Mucosa of descending colon (tissue), 3 donors: ENCODE results near the gene ACTMAP. TPM values are rescaled to one million over a fixed set of nuclear protein-coding genes. Genes with fewer than 3 reads are reported as not detected.

Source experiments
- ATAC-seq: fragments of 200-7000 bp; cut with Tn5 transposase; one replicate; pipeline ENCODE4 v1.9.1; 2020; ENCODE audit warnings: mild to moderate bottlenecking, moderate library complexity
- DNase-seq, 3 donors: peaks; one replicate each; pipeline ENCODE4 v3.0.0-alpha.2; 2020
- H3K36me3 ChIP-seq: fragments of 200-600 bp; one replicate; pipeline ENCODE4 v1.8.0; 2021; ENCODE audit warnings: low read depth, mild to moderate bottlenecking
- H3K4me1 ChIP-seq: fragments of 200-600 bp; one replicate; pipeline ENCODE4 v1.8.0; 2021; ENCODE audit warnings: low read depth, mild to moderate bottlenecking
- H3K4me3 ChIP-seq: fragments of 200-600 bp; one replicate; pipeline ENCODE4 v1.8.0; 2021; ENCODE audit warnings: mild to moderate bottlenecking
- H3K9me3 ChIP-seq: fragments of 200-600 bp; one replicate; pipeline ENCODE4 v1.8.0; 2021; ENCODE audit warnings: mild to moderate bottlenecking
- CTCF ChIP-seq: fragments of 200-600 bp; IDR thresholded peaks from one replicate; pipeline ENCODE4 v1.8.0; 2022; ENCODE audit warnings: antibody characterized with exemption, mild to moderate bottlenecking
- intact Hi-C, 2 donors: fragments of 100-400 bp; cut with DNase I in 1 of 2; cut with micrococcal nuclease in 1 of 2; formaldehyde crosslinking; loops; one replicate each; pipeline versions ENCODE4 v1.11.0 to v1.11.1; 2022; cut with DNase I, micrococcal nuclease
- long read RNA-seq, 2 donors: library from polyadenylated mRNA; unstranded; transcript quantifications; one replicate each; pipeline ENCODE4 v2.0.0, GENCODE V29; 2019 to 2021
- total RNA-seq, 3 donors: library from RNA; stranded (reverse); fragmentation: NEBNext Ultra II Directional in 2 of 3; extraction: Animal tissue kit (Norgen Biotek cat#: 25700) in 2 of 3; gene quantifications; one replicate each; pipeline versions ENCODE4 v1.2.1 to v1.2.4, GENCODE V29; 2021 to 2023
- donor health status: DM: no; HTN: no; CAD: no; lungs with moderate emphysema.
- donor health status: DM: no; HTN: no; CAD: no.
- donor health status: DM: no; HTN: yes; CAD: no.

The ACTMAP gene
- total RNA-seq = 10 to 100 TPM; 10.9 to 16.7 (median 13.8) TPM
- long read RNA-seq, donor 1, partial matches to known transcripts = 0 of 5 reads
- long read RNA-seq, donor 1, other reads (novel, unspliced or antisense) = 4 of 5 reads
- long read RNA-seq, donor 2, partial matches to known transcripts = 0 of 4 reads
- long read RNA-seq, donor 2, other reads (novel, unspliced or antisense) = 4 of 4 reads

- TF ChIP-seq CTCF = no peak
- H3K9me3 ChIP-seq = no peaks in the 10 kb centered on the region
- peaks cover 8% of the 10 kb centered on the region for H3K36me3 ChIP-seq
- intact Hi-C loops = no loop called here
- peaks cover 30% of the 10 kb centered on the region for H3K4me1 ChIP-seq
- ATAC-seq (peak; percentile 89), DNase-seq (peak; percentile 99 to 100 (median 100))
- H3K4me3 ChIP-seq = peak within 1 kb of the TSS; percentile 51
Observed at GRCh38 chr19:40750058-40750873, at the start of gene ACTMAP. Gene ACTMAP, minus strand, starts transcription at chr19:40750477. Its CDS starts 674 bp downstream, at chr19:40749803.

GRCh38 chr19:40799558-40800338, 49.5 kb upstream of the ACTMAP start:
- Histone ChIP-seq H3K36me3 (no peaks in the 10 kb centered on the region), H3K9me3 (no peaks in the 10 kb centered on the region), H3K4me3 (peak overlapping the region; percentile 84), H3K4me1 (peaks cover 46% of the 10 kb centered on the region)
- TF ChIP-seq CTCF = no peak
- peak; percentile 27 to 82 (median 73) for DNase-seq
- no peak for ATAC-seq
- intact Hi-C loops = no loop called here

- intact Hi-C loops = no loop called here
- TF ChIP-seq CTCF = no peak
- H3K4me1 ChIP-seq = peaks cover 38% of the 10 kb centered on the region
Observed at GRCh38 chr19:40798683-40799557, 48.6 kb upstream of the ACTMAP start, which contains the start of gene EGLN2. Gene EGLN2, plus strand, starts transcription at chr19:40799191. Its CDS starts 1,382 bp downstream, at chr19:40800573.

GRCh38 chr19:40797963-40798682, 47.8 kb upstream of the ACTMAP start:
- TF ChIP-seq CTCF = no peak
- intact Hi-C loops = no loop called here
- peaks cover 31% of the 10 kb centered on the region for H3K4me1 ChIP-seq
- DNase-seq (peak; percentile 78 to 92 (median 87)), ATAC-seq (peak; percentile 61)
- no peaks in the 10 kb centered on the region for H3K9me3 ChIP-seq
- H3K4me3 ChIP-seq = peak overlapping the region; percentile 4
- H3K36me3 ChIP-seq = no peaks in the 10 kb centered on the region

More at GRCh38 chr19:40798683-40799557, 48.6 kb upstream of the ACTMAP start, which contains the start of gene EGLN2:
- no peaks in the 10 kb centered on the region for H3K9me3 ChIP-seq
- DNase-seq = peak; percentile 100
- ATAC-seq = peak; percentile 87
- no peaks in the 10 kb centered on the region for H3K36me3 ChIP-seq
- peak within 1 kb of the TSS; percentile 84 for H3K4me3 ChIP-seq
